H9 (cell line): ENCODE measurements around the gene NEDD4L. TPM values are rescaled to one million over a fixed set of nuclear protein-coding genes. Genes with fewer than 3 reads are reported as not detected.

Experiments
- DNase-seq: peaks from one replicate; pipeline ENCODE4 v3.0.0-alpha.2; 2017
- H2AFZ ChIP-seq: one replicate; pipeline ENCODE4 v1.6.1; 2013; ENCODE audit warnings: mild to moderate bottlenecking, low read length, control low read depth, moderate library complexity
- H2AK5ac ChIP-seq: 2 replicates; pipeline ENCODE4 v1.6.1; 2013; ENCODE audit warnings: low read length, control low read depth, mixed read lengths; ENCODE audit not compliant: insufficient read length
- H2BK120ac ChIP-seq: one replicate; pipeline ENCODE4 v1.6.1; 2013; ENCODE audit warnings: low read depth, mild to moderate bottlenecking, low read length, control low read depth, inconsistent platforms; ENCODE audit not compliant: poor library complexity, severe bottlenecking
- H2BK12ac ChIP-seq: 2 replicates; pipeline ENCODE4 v1.6.1; 2013; ENCODE audit warnings: low read length, control low read depth, mixed read lengths, low read depth; ENCODE audit not compliant: insufficient read length
- H2BK15ac ChIP-seq: 2 replicates; pipeline ENCODE4 v1.6.1; 2013; ENCODE audit warnings: low read depth, low read length, control low read depth
- H2BK20ac ChIP-seq: one replicate; pipeline ENCODE4 v1.6.1; 2013; ENCODE audit warnings: low read depth, mild to moderate bottlenecking, low read length, control low read depth, inconsistent platforms; ENCODE audit not compliant: poor library complexity, severe bottlenecking
- H2BK5ac ChIP-seq: 2 replicates; pipeline ENCODE4 v1.6.1; 2013; ENCODE audit warnings: low read length, control low read depth, mixed read lengths; ENCODE audit not compliant: insufficient read length
- H3K14ac ChIP-seq: 2 replicates; pipeline ENCODE4 v1.6.1; 2013; ENCODE audit warnings: low read length, control low read depth; ENCODE audit not compliant: insufficient read depth
- H3K18ac ChIP-seq: 2 replicates; pipeline ENCODE4 v1.6.1; 2013; ENCODE audit warnings: low read depth, mild to moderate bottlenecking, mixed read lengths, low read length, control low read depth; ENCODE audit not compliant: insufficient read length
- H3K23ac ChIP-seq: 2 replicates; pipeline ENCODE4 v1.6.1; 2013; ENCODE audit warnings: low read length, control low read depth, mixed read lengths, low read depth; ENCODE audit not compliant: insufficient read length
- H3K23me2 ChIP-seq: 2 replicates; pipeline ENCODE4 v1.6.1; 2013; ENCODE audit warnings: low read depth, mild to moderate bottlenecking, mixed read lengths, low read length, control low read depth; ENCODE audit not compliant: insufficient read length, poor library complexity, severe bottlenecking
- H3K27ac ChIP-seq: 2 replicates; pipeline ENCODE4 v1.5.1; 2013; ENCODE audit warnings: low read length, control low read depth, mixed read lengths, low read depth; ENCODE audit not compliant: insufficient read length
- H3K27me3 ChIP-seq: 2 replicates; pipeline ENCODE4 v1.6.1; 2013; ENCODE audit warnings: low read length, control low read depth, inconsistent platforms; ENCODE audit not compliant: insufficient read depth
- H3K4ac ChIP-seq: 2 replicates; pipeline ENCODE4 v1.6.1; 2013; ENCODE audit warnings: low read depth, mild to moderate bottlenecking, control low read depth, inconsistent platforms, low read length, moderate library complexity
- H3K4me1 ChIP-seq: 2 replicates; pipeline ENCODE4 v1.6.1; 2013; ENCODE audit warnings: low read length, control low read depth, inconsistent platforms; ENCODE audit not compliant: insufficient read depth
- H3K4me2 ChIP-seq: 2 replicates; pipeline ENCODE4 v1.6.1; 2013; ENCODE audit warnings: low read length, control low read depth, mixed read lengths; ENCODE audit not compliant: insufficient read length, insufficient read depth
- H3K56ac ChIP-seq: 2 replicates; pipeline ENCODE4 v1.6.1; 2013; ENCODE audit warnings: low read depth, mild to moderate bottlenecking, mixed read lengths, low read length, control low read depth; ENCODE audit not compliant: insufficient read length
- H3K79me1 ChIP-seq: 2 replicates; pipeline ENCODE4 v1.6.1; 2013; ENCODE audit warnings: low read depth, mild to moderate bottlenecking, moderate library complexity, low read length, control low read depth, inconsistent platforms; ENCODE audit not compliant: insufficient read depth, poor library complexity, severe bottlenecking
- H3K79me2 ChIP-seq: 2 replicates; pipeline ENCODE4 v1.6.1; 2013; ENCODE audit warnings: low read length, control low read depth, inconsistent platforms; ENCODE audit not compliant: insufficient read depth
- H3K9ac ChIP-seq: 2 replicates; pipeline ENCODE4 v1.6.1; 2013; ENCODE audit warnings: low read length, control low read depth, mixed read lengths; ENCODE audit not compliant: insufficient read length; ENCODE audit errors: extremely low read depth
- H3K9me3 ChIP-seq: one replicate; pipeline ENCODE4 v1.6.1; 2013; ENCODE audit warnings: low read depth, low read length, inconsistent platforms; ENCODE audit not compliant: control insufficient read depth
- H3T11ph ChIP-seq: one replicate; pipeline ENCODE4 v1.6.1; 2013; ENCODE audit warnings: mild to moderate bottlenecking, low read length, control low read depth, inconsistent platforms
- H4K20me1 ChIP-seq: one replicate; pipeline ENCODE4 v1.6.1; 2013; ENCODE audit not compliant: control insufficient read depth, insufficient read length, insufficient read depth
- H4K5ac ChIP-seq: 2 replicates; pipeline ENCODE4 v1.6.1; 2013; ENCODE audit warnings: low read depth, mild to moderate bottlenecking, mixed read lengths, low read length, control low read depth; ENCODE audit not compliant: insufficient read length
- H4K8ac ChIP-seq: replicated peaks from 2 replicates; pipeline ENCODE4 v1.6.1; 2013; ENCODE audit warnings: low read length, control low read depth, mixed read lengths, low read depth; ENCODE audit not compliant: insufficient read length
- H4K91ac ChIP-seq: 2 replicates; pipeline ENCODE4 v1.6.1; 2013; ENCODE audit warnings: low read depth, mild to moderate bottlenecking, moderate library complexity, mixed read lengths, low read length, control low read depth; ENCODE audit not compliant: insufficient read length
- H3K27ac Mint-ChIP-seq, 3 experiments: 2 replicates in 2 of 3; 3 replicates in 1 of 3; pipeline ENCODE4 v1.8.0; 2020 to 2021; ENCODE audit warnings: mixed read lengths in 3 of 3, mild to moderate bottlenecking in 1 of 3, moderate library complexity in 1 of 3
- H3K27me3 Mint-ChIP-seq: 2 replicates; pipeline ENCODE4 v1.8.0; 2021; ENCODE audit warnings: low read depth, mild to moderate bottlenecking, moderate library complexity, mixed read lengths
- H3K36me3 Mint-ChIP-seq, 3 experiments: 2 replicates in 2 of 3; 3 replicates in 1 of 3; pipeline ENCODE4 v1.8.0; 2020 to 2021; ENCODE audit warnings: low read depth in 3 of 3, mixed read lengths in 3 of 3; ENCODE audit not compliant: insufficient read depth in 1 of 3
- H3K4me1 Mint-ChIP-seq, 2 experiments: 2 replicates each; pipeline ENCODE4 v1.8.0; 2020; ENCODE audit warnings: mixed read lengths in 2 of 2
- H3K4me3 Mint-ChIP-seq, 2 experiments: 2 replicates in 1 of 2; 3 replicates in 1 of 2; pipeline ENCODE4 v1.8.0; 2020 to 2021; ENCODE audit warnings: mild to moderate bottlenecking in 2 of 2, mixed read lengths in 2 of 2, moderate library complexity in 1 of 2
- H3K9me3 Mint-ChIP-seq, 2 experiments: 2 replicates in 1 of 2; 3 replicates in 1 of 2; pipeline ENCODE4 v1.8.0; 2020; ENCODE audit warnings: mild to moderate bottlenecking in 2 of 2, mixed read lengths in 2 of 2, moderate library complexity in 1 of 2
- WGBS: extraction: QIAGEN DNeasy Blood & Tissue Kit; methylation state at CpG from one replicate; pipeline ENCODE4 v1.1.7; 2013; ENCODE audit warnings: missing lambda C conversion rate, low lambda C conversion rate, mixed read lengths; ENCODE audit not compliant: insufficient read length; ENCODE audit errors: extremely low coverage; 5-methylcytosine and 5-hydroxymethylcytosine counted together
- total RNA-seq: library from RNA; stranded (reverse); gene quantifications from 2 replicates; pipeline ENCODE4 v1.2.1, GENCODE V29; 2021
- TF ChIP-seq, protein P1 (sequence below): fragments of 200-600 bp; sonication (generic); conservative IDR thresholded peaks from 3 replicates; pipeline ENCODE4 v1.8.0; 2021; ENCODE audit warnings: antibody characterized with exemption, mild to moderate bottlenecking

NEDD4L gene
- total RNA-seq, 1 experiment from 2014 or later: 76.3 TPM

DNA sequence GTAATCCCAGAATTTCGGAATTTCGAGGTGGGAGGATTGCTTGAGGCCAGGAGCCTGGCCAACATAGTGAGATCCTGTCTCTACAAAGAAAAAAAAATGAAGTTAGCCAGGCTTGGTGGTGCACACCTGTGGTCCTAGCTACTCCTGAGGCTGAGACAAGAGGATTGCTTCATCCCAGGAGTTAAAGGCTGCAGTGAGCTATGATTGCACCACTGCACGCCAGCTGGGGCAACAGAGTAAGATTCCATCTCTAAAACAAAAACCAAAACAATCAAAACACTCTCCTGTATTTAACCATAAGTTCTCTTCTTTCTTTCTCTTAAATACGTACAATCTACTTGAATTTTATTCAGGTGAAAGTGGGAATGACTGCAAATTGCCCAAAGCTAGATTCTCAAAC is 33.8 kb upstream of the NEDD4L start:
- Histone ChIP-seq H3K4me1 (no peaks in the 10 kb centered on the region; the same call in 1 of the 2 replicates), H3K23me2 (no peaks in the 10 kb centered on the region), H3T11ph (no peak overlapping the region), H4K8ac (no peak overlapping the region), H2BK15ac (no peak overlapping the region), H3K79me2 (no peaks in the 10 kb centered on the region), H3K18ac (no peak overlapping the region), H3K4me2 (no peak overlapping the region), H3K14ac (no peak overlapping the region), H2BK120ac (no peak overlapping the region), H2BK5ac (no peak overlapping the region), H3K79me1 (no peaks in the 10 kb centered on the region), H2AK5ac (no peak overlapping the region), H3K27me3 (no peaks in the 10 kb centered on the region), H3K9ac (no peak overlapping the region), H4K91ac (no peak overlapping the region), H2BK20ac (no peak overlapping the region), H3K4ac (no peak overlapping the region), H3K23ac (no peak overlapping the region), H3K27ac (no peak overlapping the region), H2AFZ (no peak overlapping the region), H4K20me1 (no peaks in the 10 kb centered on the region), H4K5ac (no peak overlapping the region), H3K56ac (no peak overlapping the region), H3K9me3 (no peaks in the 10 kb centered on the region), H2BK12ac (no peak overlapping the region)
- TF ChIP-seq, protein P1, sequence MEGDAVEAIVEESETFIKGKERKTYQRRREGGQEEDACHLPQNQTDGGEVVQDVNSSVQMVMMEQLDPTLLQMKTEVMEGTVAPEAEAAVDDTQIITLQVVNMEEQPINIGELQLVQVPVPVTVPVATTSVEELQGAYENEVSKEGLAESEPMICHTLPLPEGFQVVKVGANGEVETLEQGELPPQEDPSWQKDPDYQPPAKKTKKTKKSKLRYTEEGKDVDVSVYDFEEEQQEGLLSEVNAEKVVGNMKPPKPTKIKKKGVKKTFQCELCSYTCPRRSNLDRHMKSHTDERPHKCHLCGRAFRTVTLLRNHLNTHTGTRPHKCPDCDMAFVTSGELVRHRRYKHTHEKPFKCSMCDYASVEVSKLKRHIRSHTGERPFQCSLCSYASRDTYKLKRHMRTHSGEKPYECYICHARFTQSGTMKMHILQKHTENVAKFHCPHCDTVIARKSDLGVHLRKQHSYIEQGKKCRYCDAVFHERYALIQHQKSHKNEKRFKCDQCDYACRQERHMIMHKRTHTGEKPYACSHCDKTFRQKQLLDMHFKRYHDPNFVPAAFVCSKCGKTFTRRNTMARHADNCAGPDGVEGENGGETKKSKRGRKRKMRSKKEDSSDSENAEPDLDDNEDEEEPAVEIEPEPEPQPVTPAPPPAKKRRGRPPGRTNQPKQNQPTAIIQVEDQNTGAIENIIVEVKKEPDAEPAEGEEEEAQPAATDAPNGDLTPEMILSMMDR: no peak
- no peak overlapping the region for H3K4me3 Mint-ChIP-seq
- no peaks in the 10 kb centered on the region; the same call in 1 of the 2 replicates for H3K27me3 Mint-ChIP-seq
- H3K36me3 Mint-ChIP-seq: peaks cover 0 to under 1% (median 0%) of the 10 kb centered on the region in 3 experiments; a peak in 1 of 7 replicates
- peaks cover 18 to 19% of the 10 kb centered on the region in 2 experiments for H3K4me1 Mint-ChIP-seq
- H3K27ac Mint-ChIP-seq: no peak overlapping the region
- H3K9me3 Mint-ChIP-seq: peaks cover 0 to under 1% of the 10 kb centered on the region in 2 experiments; a peak in 1 of 5 replicates
- WGBS: 100% methylated on average over 1 of the region's 4 CpGs
- DNase-seq: no peak
